GM21825 (cell line): ENCODE measurements around the gene CYP4F3.
"Not testable (repeated sequence)": the region's sequence is repeated elsewhere in the genome, so short reads cannot be mapped to it uniquely, and the experiment has no call there.

Source experiments
- ATAC-seq: cut with Tn5 transposase; IDR thresholded peaks from one replicate; pipeline ENCODE4 v1.9.1; 2021; ENCODE audit warnings: mild to moderate bottlenecking, moderate library complexity; ENCODE audit not compliant: unreplicated experiment

CYP4F3 gene

DNA sequence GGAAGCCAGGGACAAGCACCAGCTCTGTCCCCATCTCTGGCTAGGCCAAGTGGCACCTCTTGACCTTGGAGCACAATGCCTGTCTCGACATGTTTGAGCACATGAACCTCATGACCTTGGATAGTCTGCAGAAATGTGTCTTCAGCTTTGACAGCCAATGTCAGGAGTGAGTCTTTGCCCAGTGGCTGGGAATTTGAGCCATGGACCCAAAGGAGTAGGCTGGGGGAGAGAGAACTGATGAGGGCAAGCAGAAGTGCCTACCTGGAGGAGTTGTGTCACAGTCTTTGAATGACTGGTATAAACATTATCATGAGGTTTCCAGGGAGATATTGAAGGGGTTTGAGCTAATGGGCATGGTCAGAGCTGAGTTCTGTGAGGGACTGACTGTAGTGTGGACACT, 25.5 kb downstream of the CYP4F3 start:
- no peak for ATAC-seq

DNA sequence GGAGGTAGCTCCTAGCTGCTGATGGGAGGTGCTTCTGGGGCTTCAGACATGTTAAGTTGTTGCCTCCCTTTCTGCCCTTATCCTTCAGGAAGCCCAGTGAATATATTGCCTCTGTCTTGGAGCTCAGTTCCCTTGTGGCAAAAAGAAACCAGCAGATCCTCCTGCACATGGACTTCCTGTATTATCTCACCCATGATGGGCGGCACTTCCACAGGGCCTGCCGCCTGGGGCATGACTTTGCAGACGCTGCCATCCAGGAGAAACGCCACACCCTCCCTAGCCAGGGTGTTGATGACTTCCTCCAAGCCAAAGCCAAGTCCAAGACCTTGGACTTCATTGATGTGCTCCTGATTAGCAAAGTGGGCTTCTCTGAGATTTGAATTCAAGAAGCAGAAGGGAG, 26.2 kb downstream of the CYP4F3 start:
- ATAC-seq: no peak

DNA sequence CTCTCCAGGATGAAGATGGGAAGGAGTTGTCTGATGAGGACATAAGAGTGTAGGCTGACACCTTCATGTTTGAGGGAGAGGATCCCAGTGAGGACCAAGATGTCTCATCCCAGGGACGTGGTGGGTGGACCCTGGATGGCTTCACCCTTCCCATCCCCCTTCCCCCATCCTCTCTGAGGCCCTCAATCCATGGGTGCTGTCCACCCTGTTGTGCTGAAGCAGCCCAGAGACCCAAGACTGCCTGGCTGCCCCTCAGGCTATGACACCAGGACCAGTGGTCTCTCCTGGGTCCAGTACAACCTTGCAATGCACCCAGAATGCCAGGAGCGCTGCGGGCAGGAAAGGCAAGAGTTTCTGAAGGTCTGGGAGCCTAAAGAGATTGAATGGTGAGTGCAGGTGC, 28.7 kb downstream of the CYP4F3 start:
- no peak for ATAC-seq

- no peak for ATAC-seq
Observed at GRCh38 chr19:15669891-15670290, 29.2 kb downstream of the CYP4F3 start.

GRCh38 chr19:15671237-15671821, 30.6 kb downstream of the CYP4F3 start:
- ATAC-seq: no peak

- ATAC-seq: no peak
Observed at GRCh38 chr19:15671891-15672579, 31.3 kb downstream of the CYP4F3 start.

GRCh38 chr19:15672580-15673175, 32.0 kb downstream of the CYP4F3 start, which contains the start of gene CYP4F12:
Gene CYP4F12 (plus strand): TSS chr19:15673087. CDS start chr19:15673530, 443 bp downstream.
- ATAC-seq: no peak

DNA sequence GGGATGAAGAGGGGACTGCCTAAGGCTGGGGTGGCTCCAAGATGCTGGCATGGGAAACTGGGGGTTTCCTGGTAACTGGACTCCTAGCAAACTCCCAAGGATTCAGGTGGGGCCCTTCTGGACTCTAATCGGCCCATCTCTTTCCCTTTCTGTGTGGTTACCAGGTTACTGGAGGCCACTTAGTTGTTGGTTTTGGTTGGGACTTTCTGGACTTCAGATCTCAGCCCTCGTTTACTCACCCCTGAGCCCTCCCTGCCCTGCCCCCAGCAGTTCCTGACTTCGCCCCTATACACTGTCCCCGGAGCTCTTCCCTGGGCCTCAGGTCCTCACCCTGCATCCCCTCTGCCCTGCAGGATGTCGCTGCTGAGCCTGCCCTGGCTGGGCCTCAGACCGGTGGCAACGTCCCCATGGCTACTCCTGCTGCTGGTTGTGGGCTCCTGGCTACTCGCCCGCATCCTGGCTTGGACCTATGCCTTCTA, 32.5 kb downstream of the CYP4F3 start:
- ATAC-seq: no peak

DNA sequence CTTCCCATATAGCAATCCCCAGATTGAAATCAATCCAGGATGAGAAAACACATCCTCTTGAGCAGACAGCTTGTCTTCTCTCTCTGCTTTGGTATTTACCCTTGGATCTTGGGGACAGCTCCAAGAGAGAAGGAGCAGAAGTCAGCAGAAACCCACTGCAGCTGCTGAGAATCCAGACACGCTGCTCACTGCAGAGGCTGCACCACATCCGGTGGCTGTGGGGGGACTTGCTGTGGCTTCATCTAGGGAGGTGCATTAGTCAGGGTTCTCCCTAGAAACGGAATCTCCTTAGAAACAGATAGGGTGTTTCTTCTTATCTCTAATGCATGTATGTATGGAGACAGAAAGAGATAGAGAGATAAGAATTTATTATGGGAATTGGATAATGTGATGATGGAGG, 34.9 kb downstream of the CYP4F3 start:
- no peak for ATAC-seq

GRCh38 chr19:15679089-15679488, 38.4 kb downstream of the CYP4F3 start:
- ATAC-seq: no peak

- not testable (repeated sequence) for ATAC-seq
Observed at GRCh38 chr19:15679865-15680264, 39.2 kb downstream of the CYP4F3 start.

DNA sequence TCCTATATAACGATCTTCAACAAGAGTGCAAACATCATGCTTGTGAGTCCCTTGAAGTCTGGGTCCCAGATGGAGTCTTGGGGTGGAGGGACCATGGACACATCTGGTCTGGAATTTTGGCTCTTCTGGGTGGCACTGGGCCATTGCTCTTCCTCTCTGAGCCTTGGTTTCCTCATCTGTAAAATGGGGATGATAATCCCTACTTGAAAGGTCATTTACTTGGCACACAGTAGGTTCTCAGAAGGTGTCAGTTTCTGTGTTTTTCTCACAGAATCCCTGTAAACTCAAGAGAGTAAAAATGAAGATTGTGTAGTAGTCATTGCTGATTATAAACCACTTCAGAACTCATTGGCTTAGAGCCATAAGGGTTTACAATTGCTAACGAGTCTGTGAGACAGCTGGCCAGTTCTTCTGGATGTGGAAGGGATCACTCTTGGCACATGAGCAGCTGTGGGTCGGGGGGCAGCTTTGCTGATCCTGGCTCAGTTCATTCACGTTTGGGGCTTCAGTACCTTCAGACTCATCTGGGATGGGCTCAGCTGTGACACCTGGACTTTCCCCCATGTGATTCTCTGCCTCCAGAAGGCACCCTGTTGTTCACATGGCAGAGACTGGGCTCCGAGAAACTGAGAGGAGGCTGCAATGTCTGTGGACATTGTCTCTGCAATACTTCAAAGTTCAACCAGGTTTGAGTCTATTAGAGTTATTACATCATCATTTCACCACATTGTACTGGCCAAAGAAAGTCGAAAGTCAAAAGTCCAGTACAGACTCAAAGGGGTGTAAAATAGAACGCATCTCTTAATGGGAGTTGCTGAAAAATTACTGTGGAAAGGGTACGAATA, 40.0 kb downstream of the CYP4F3 start:
- ATAC-seq: no peak

GRCh38 chr19:15683411-15683810, 42.7 kb downstream of the CYP4F3 start:
- no peak for ATAC-seq

- ATAC-seq: no peak
Observed at GRCh38 chr19:15684828-15685227, 44.1 kb downstream of the CYP4F3 start.

GRCh38 chr19:15696654-15697194, 56.0 kb downstream of the CYP4F3 start:
- ATAC-seq: no peak

DNA sequence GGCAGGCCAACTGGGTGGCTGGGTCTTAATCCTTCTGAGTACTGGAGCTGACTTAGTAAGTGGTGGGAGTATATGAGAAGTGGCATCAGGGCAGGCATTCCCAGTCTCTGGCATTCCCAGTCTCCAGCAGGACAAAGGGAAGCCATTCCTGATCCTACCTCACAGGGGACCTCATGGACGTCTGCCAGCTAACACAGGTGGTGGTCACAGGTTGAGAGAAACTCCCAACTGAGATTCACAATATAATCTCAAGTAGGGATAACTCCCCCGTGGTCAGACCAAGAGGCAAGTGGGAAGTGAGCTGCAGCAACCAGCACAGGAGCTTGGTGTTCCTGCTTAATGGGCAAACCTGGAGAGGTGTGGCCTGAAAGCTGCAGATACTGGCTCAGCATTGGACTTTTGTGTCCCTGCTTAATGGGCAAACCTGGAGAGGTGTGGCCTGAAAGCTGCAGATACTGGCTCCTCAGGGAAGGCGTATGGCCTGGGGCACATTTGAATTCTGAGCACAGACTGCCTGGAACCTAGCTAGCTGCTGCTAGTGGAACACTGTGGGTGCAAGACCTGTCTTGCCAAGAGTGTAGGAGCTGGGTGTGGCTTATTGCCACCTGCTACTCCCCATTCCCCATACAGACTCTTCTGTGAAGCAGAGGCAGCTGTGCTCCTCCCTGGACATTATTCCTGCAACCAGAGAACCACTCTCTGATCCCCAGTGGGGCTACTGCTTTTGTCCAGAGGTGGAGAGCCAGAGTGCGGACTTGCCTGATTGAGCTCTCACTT, 61.2 kb downstream of the CYP4F3 start:
- no peak for ATAC-seq

GRCh38 chr19:15702534-15702930, 61.8 kb downstream of the CYP4F3 start:
- no peak for ATAC-seq
